HG03460 (cell line): ENCODE measurements around the gene SRGAP2C.
"Not testable (repeated sequence)": the region's sequence is repeated elsewhere in the genome, so short reads cannot be mapped to it uniquely, and the experiment has no call there.

Experiments used
- ATAC-seq: cut with Tn5 transposase; IDR thresholded peaks from one replicate; pipeline ENCODE4 v1.9.1; 2021; ENCODE audit not compliant: unreplicated experiment

Gene SRGAP2C

DNA sequence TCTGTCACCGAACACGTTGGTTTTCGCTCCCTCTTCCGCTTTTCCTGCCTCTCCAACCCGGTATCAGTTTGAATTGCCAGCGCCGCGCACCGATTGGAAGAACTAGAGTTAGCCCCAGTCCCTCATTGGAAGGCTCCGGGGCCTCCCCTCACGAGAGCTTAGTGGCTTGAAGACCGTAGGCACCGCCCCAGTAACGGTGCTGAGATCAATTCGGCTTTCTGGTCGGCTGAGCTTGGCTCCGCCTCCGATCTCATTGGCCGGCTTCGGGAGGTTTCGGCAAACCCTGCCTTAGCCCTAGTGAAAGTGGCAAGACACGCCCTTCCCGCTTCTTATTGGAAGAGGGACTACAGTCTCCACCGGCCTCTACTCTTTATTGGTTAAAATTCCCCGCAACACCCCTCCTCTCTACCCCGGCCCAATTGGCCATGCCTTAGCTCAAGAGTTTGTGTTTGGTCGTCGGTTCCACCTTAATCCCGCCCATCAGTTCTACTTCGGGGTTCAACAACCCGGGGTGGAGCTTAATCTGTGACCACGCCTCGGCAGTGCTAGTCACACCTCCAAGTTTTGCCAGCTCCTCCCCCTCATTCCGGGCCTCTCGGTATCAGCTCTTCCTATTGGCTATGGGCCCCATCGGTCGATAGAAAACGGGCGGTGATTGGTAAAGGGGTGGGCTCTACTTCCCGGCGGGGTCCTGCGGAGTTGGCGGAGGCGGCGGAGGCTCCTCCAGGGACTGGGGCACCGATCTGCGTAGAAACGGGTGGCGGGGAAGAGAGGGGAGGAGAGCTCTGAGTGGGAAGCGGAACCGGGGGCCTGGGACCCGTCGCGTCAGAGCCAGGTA lies at the start of gene SRGAP2C, which contains the start of gene FAM72B:
SRGAP2C (plus strand) TSS at position 686 of the 838 bp plus-strand sequence. CDS start 2,472 bp downstream, outside the sequence.
FAM72B (minus strand) TSS at position 51 of the 838 bp plus-strand sequence. CDS start 851 bp downstream, outside the sequence.
- peak; percentile 76 for ATAC-seq

DNA sequence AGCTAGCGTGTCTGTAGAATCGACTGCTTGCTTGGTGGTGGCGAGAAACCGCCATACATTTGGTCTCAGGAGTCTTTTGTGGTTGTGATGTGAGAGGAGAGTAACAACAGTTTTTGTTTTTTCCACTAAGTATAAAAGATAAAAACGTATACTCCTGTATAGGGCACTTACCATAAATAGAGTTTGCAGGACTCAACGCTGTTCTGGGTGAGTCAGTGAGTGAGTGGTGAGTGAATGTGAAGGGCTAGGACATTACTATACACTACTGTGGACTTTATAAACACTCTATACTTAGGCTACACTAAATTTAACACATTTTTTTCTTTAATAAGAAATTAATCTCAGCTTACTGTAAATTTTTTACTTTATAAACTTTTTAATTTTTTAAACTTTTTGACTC lies 44.4 kb upstream of the SRGAP2C start:
- ATAC-seq = not testable (repeated sequence)

DNA sequence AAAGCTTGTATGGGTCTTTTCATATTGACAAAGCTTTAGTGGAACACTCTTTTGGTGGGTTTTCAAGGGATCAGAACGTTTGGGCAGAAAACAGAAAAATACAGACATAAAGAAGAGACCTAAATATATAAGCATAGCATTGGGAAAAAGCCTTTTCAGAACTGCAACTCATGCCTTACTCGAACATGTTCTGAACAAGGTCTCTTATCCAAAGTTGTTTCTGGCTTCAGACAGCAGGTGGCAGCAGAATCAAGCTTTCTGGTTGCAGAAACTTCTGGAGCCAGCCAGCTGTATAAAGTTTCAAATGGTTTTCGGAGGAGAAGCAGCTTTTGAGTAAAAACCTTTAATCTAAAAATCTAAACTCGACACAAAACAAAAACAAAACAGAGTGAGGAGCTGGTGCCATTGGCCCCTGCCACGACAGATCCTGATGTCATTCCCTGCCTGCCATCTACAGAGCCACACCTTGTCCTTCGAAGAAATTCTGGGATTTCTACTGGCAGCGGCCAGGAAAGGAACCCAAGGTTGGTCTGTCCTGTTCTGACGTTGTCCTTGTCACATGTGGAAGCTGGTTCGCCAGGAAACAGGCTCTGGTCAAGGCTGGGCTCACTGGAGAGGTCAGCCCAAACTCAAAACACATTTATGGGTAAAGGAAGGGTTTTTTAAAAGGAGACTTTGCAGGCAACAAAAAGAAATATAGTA lies 36.1 kb upstream of the SRGAP2C start:
- not testable (repeated sequence) for ATAC-seq

DNA sequence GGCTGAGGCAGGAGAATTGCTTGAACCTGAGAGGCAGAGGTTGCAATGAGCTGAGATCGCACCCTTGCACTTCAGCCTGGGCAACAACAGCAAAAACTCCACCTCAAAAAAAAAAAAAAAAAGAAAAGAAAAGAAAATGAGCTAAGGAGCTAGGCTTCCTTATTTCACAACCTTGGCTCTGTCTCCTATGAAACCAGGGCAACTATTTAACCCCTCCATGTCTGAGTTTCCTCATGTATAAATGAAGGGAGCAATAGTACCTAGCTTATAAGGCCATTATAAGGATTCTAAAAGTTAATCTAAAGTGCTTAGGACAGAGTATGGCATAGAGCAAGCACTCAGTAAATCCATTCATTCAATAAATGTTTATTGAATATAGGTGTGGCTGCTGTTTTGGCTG lies 33.5 kb upstream of the SRGAP2C start:
- not testable (repeated sequence) for ATAC-seq

DNA sequence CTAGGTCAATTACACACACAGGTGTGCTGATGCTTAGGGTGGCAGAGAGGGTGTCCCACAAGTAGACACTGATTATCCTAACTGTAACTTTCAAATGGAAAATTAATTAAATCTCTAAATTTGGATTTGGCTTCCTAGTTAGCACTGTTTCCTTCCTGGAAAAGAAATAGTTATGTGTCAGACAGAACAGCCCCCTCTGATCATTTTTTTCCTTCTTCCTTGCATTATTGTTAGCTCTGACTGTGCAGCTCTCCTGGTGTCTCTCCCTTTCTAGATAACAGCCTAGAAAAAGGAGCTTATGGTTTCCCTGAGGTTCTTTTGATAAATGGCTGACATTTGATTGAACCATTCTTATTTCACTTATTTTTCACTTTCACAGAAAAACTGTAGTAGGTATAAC lies 32.0 kb upstream of the SRGAP2C start:
- not testable (repeated sequence) for ATAC-seq

DNA sequence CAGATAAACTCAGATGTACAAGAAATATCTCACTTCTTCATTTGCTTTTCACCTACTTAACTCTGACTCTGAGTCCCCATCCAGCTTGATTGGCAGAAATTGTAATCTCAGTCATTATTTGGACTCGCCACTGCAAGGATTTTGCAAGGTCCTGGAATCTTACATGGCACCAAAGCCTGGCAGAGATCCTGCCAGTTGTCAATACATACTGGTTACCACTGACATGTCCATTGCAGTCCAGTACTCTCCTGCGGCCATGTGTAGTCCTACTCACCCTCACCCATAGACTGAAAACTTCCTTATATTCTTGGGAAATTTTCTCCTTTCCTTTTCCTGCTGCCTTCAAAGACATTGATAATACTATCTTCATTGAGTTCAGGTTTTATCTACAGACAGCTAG lies 30.0 kb upstream of the SRGAP2C start:
- not testable (repeated sequence) for ATAC-seq

DNA sequence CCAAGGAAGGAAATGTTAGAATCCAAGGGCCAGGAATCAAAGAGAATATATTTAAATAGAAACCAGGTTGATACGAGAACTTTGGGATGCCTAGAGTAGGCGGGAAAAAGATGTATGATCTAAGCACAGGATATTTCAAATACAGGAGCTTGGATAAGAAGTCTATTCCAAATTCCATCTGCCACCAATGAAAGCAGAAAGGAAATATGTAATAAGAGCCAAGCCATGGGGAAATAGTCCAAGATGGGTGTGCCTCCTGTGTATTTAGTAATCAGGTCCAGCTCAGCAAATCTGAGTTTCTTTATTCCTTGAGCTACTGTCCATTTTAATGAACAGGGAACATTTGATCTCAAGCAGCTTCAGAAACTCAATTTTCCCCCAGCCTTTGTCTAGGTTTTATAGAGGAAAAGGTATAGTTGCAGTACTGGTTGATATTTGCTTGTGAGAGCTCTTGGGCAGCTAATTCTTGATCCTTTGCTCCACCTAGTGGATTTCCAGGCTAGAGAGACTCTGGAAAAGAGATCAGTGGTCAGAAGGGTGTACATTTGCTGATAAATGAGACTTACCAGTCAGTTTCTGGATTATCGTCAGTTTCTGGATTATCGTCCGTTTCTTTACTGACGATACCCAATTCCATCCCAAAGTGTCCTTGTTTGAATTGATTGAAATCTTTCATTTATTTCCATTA lies 29.0 kb upstream of the SRGAP2C start:
- not testable (repeated sequence) for ATAC-seq

DNA sequence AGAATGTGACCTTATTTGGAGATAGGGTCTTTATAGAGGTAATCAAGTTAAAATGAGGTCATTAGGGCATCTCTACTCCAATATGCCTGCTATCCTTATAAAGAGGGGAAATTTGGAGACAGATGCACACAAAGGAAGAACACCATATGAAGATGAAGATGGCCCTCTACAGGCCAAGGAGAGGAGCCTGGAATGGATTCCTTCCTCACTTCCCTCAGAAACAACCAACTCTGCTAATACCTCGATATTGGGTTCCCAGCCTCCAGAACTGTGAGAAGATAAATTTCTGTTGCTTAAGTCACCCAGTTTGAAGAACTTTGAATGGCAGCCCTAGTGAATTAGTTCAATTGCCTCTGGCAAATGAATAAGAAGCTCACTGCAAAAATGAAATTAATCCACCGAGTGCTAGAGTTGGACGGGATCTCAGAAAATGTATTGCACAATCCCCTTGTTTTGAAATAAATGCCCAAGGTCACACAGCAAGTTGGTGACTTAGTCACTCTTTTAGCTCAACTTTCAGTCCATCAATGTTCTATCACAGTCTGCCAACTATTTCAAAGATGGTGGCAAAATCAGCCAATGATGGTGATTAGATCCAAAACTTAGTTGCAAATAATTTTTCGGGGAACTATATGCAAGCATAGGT lies 27.7 kb upstream of the SRGAP2C start:
- ATAC-seq = not testable (repeated sequence)

DNA sequence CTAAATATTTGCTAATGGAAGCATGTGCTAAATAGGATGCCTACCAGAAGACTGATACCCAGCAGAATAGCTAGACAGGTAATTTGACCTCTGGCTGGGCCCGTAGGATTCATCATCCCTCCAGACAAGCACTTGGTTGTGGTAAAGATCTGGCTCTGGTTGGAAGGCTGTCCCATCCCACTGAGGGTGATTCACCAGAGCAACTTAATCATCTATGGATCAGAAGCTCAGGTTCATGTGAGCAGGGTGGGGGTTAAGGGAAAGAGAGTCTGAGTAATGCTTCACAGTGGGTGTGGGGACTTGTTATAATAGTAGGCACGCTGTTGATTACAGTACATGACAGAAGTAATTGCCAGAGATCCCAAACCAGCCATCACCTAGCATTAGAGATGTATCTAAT lies 27.2 kb upstream of the SRGAP2C start:
- ATAC-seq = not testable (repeated sequence)

DNA sequence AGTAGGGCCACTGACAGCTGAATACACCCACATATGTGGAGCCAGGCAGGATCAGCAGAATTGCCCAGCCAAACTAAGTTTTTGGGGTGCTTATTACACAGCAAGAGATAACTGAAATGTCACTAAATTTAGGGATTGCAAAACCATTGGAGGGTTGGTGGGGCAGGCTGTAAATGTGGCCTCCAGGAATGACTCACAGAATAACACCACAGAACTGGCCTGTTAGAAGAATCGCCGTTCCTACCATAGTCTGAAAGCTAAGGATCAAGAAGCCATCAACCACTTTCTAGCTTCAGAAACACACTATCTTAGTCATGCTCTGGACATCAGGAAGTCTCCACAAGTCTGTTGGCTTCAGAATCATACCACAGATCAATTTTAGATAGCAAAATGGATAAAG lies 24.7 kb upstream of the SRGAP2C start:
- ATAC-seq = not testable (repeated sequence)

DNA sequence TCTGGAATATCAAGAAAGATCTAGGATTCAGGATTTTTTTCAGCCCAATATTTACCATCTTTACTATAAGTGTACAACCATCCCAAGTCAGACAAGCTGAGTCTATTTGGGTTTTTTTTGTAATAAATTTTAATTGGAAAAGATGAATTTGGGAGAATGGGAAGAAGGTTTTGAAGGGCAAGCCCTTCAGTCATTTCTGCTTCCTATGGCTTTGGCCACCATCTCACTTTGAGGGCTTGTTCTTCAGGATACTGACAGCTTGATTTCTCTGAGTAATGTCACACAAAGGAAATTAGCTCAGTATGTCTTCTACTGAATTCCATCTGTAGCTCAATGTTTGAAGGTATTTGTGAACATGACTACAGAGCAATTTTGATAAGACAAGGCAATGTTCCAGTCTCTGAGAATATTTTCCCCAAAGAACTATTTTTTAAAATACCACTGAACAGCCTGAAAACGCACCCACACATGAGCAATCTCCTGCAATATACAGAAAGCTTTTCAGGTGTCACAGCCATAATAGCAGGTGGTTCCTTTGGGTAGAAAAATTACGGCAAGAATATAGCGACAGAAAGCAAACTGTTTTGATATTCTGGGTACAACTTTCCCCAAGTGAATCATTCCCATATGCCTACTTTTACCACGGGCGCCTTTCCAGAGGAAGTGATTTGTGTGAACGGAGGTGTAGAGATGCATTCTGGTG lies 23.4 kb upstream of the SRGAP2C start:
- not testable (repeated sequence) for ATAC-seq

DNA sequence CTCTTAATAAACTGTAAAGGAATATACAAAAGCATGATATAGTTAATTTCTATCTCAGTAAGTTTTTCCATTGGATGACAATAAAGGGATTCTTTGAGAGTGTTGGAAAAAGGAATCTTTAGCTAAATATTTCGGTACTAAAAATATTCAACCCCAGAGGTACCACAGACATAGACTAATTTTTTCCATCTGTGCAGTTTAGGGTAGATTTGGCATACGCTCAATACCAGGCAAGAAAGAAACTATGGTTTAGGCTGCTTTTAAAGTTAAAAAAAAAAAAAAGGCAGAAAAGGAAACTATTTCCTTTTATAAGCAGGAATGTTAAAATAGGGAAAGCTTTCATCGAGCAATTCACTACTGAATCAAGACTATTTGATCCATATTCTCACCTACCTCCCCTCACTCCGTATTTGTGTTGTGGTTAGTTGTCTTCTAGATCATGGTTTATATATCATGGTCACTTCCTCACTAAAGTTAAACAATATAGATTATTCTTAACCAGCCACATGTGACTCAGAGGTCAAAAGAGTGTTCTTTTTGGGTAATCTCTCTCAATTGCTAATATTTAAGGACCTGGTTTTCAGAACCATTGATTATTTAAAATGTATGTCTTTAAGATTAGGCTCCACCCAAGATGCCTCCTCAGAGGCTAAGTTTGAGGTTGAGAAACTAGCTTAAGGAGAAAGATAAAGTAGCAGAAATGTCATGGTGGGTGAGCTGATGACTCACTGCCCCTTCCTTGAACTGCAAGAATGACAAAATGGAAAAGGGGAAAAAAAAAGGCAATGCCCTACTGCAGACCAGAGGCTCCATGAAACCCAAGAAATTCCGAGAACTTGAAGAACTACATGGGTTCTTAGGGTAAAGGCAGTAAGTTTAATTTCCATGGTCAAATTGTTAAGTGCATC lies 20.7 kb upstream of the SRGAP2C start:
- ATAC-seq = not testable (repeated sequence)

DNA sequence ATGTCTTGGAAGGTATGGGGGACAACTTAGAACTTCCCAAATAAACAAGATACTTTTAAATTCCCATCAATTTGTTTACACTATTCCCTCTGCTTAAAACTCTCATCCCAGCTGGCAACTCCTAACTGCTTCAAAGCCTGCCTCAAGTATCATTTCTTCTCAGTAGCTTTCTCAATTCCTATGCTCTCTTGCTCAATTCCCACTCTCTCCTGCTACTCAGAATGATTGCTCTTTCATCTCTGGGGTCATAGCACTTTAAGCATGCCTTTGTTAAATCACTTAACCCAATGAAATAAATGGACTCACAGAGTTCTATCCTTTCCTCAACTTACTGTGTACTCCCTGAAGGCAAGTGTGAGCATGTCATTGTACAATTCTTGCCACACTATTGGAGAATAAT lies 19.5 kb upstream of the SRGAP2C start:
- not testable (repeated sequence) for ATAC-seq

DNA sequence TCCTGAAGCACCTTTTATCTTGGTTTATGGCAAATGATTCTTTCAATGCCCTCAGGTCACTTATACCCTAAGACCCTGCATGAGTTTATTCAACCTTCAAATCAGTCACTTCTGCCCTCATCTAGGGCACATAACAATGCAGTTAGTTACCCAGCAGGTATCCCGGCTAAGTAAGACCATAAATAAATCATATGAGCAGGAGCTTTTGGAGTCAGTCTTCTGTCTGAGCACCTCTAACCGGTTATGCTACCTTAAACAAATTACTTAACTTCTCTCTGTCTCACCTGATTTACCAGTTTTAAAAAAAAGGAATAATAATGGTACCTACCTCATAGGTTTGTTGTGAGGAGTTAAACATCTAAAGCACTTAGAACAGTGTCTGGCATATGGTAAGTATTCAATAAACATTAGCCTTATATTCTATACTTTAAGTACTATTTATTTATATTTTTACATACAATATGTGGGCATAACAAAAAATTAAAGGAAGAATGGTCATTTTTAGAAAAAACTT lies 17.5 kb upstream of the SRGAP2C start:
- not testable (repeated sequence) for ATAC-seq

DNA sequence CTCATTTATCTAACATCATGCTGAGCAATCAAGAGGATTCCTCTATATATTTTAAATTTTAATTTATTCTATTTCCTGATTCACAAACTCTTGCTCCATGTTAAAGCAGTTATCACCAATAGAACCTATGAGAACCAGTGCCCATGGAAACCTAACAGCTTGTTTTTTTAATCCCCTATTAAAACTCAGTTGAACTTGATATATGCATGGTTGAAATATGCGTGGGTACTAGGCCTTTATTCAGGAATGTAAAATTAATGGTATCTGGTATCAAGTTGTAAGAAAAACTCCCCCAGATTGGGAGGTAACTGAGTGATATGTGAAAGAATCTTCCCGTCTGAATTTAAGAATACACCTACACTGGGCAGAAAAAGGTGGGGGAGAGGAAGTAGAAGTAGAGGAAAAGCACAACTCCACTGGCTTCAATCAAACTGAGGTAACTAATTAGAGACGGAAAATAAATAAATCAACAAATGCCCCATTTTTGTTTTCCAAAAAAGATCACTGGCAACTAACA lies 16.6 kb upstream of the SRGAP2C start:
- ATAC-seq = not testable (repeated sequence)

DNA sequence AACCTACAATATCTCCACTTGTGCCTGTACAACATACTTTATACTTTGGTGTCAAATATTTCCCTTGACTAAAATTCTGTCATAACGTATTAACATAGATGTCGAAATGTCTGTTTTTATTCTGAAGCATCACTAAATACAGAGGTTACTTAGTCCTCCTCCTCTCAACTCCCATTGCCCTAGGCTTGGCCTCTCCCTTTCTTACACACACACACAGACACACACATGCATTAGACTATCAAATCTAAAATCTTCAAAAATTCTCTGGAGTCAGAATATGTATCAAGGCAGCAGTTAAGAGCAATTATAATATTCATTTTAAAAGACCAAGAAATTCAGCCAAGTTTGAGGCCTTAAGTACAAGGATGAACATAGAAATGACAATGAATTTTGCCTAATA lies 8.1 kb upstream of the SRGAP2C start:
- not testable (repeated sequence) for ATAC-seq

DNA sequence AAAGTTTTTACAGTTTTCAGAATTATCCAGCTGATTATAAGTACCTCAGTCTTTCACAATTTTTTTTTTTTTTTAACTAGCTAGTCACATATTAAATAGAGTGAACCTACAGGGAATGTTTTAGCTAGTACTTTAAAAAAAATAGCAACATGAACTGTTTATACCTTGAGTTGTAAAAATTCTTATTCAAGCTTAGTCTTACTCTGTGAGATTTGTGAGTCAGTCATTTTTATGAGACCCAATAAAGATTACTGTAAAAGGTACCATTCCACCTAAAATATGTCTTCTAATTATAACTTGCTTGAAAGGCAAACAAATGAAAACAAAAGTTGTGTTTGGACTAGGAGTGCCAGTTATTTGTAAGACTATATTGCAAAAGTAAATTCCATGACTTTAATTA lies 6.6 kb upstream of the SRGAP2C start:
- not testable (repeated sequence) for ATAC-seq

DNA sequence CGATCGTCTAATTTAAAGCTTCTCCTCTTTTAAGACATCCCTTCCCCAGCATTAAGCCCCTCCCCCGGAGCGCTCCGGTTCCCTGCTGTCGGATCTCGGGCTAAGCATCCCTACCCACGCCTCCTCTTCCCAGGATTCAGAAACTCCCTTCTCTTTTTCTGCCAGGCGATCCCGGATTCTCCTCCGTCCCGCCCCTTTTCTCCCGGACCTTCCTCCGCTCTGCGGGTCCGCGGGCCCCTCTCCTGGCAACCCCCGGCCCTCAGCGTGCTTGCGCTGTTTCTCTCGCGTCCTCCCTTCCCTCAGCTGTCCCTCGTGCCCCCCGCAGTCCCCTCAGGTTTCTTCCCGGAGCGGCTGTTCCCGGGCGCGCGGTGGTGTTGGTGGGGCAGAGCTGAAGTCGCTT lies 908 bp upstream of the SRGAP2C start:
- not testable (repeated sequence) for ATAC-seq
